Stimulated activated CD4-positive, alpha-beta T cell treated with anti-CD3 and anti-CD28 coated beads, TNF-alpha, amount 100 ng/mL, for 4 hours (primary cell): ENCODE measurements around the gene PODXL2.

Source experiments
- DNase-seq, 3 experiments: peaks; one replicate each; pipeline ENCODE4 v3.0.0-alpha.2; 2020; ENCODE audit warnings: low read depth in 3 of 3

The PODXL2 gene

GRCh38 chr3:127706785-127707351, 77.9 kb downstream of the PODXL2 start:
- no peak for DNase-seq

GRCh38 chr3:127707851-127708411, 78.9 kb downstream of the PODXL2 start:
- no peak for DNase-seq

GRCh38 chr3:127708837-127709236, 79.9 kb downstream of the PODXL2 start:
- no peak for DNase-seq

GRCh38 chr3:127709320-127710060, 80.5 kb downstream of the PODXL2 start:
- DNase-seq = no peak

GRCh38 chr3:127710155-127710941, 81.4 kb downstream of the PODXL2 start:
- DNase-seq = no peak

- DNase-seq = no peak
Measured at GRCh38 chr3:127711021-127711695, 82.2 kb downstream of the PODXL2 start.

- no peak for DNase-seq
Measured at GRCh38 chr3:127711896-127712295, 82.9 kb downstream of the PODXL2 start.

GRCh38 chr3:127712461-127712860, 83.5 kb downstream of the PODXL2 start:
- no peak for DNase-seq

GRCh38 chr3:127712881-127713771, 84.1 kb downstream of the PODXL2 start:
- DNase-seq = no peak

- no peak for DNase-seq
Measured at GRCh38 chr3:127714125-127714571, 85.2 kb downstream of the PODXL2 start.

GRCh38 chr3:127714866-127715265, 85.9 kb downstream of the PODXL2 start:
- no peak for DNase-seq

- no peak for DNase-seq
Measured at GRCh38 chr3:127715532-127715931, 86.5 kb downstream of the PODXL2 start.

- no peak for DNase-seq
Measured at GRCh38 chr3:127716384-127716783, 87.4 kb downstream of the PODXL2 start.

GRCh38 chr3:127717357-127718244, 88.6 kb downstream of the PODXL2 start:
- DNase-seq = no peak

GRCh38 chr3:127718245-127718915, 89.4 kb downstream of the PODXL2 start:
- no peak for DNase-seq

GRCh38 chr3:127718916-127719290, 89.9 kb downstream of the PODXL2 start:
- no peak for DNase-seq

GRCh38 chr3:127719369-127719768, 90.4 kb downstream of the PODXL2 start:
- DNase-seq = no peak

GRCh38 chr3:127720161-127720823, 91.3 kb downstream of the PODXL2 start:
- no peak for DNase-seq
